H7 (cell line): ENCODE measurements around the gene GNPDA2. TPM values are rescaled to one million over a fixed set of nuclear protein-coding genes. Genes with fewer than 3 reads are reported as not detected.
A peak's percentile ranks its signal among the peaks of the same experiment; 100 is the strongest.

Source experiments
- DNase-seq: peaks from one replicate; pipeline ENCODE4 v3.0.0; 2012
- H3K27me3 ChIP-seq: 2 replicates; pipeline ENCODE4 v1.6.0; 2011; ENCODE audit warnings: mild to moderate bottlenecking, low read length; ENCODE audit not compliant: control insufficient read depth, insufficient read depth
- H3K36me3 ChIP-seq: replicated peaks from 2 replicates; pipeline ENCODE4 v1.5.1; 2011; ENCODE audit warnings: low read length; ENCODE audit not compliant: control insufficient read depth, insufficient read depth
- H3K4me3 ChIP-seq: 2 replicates; pipeline ENCODE4 v1.5.1; 2011; ENCODE audit warnings: low read depth, mild to moderate bottlenecking, control low read depth, low read length, moderate library complexity; ENCODE audit not compliant: insufficient read depth
- total RNA-seq: library from RNA; depleted of rRNA; stranded (reverse); fragments of >200 nt; shearing (Covaris generic); gene quantifications from 2 replicates; pipeline ENCODE4 v1.2.3, GENCODE V29; 2014; rRNA removed

Gene GNPDA2
- total RNA-seq, 1 experiment from 2014 or later = 6.4 TPM

- no peak for DNase-seq
- no peak overlapping the region for H3K4me3 ChIP-seq
These were observed 62.7 kb downstream of the GNPDA2 start for GRCh38 chr4:44663539-44664263.

GRCh38 chr4:44662623-44663005, 63.7 kb downstream of the GNPDA2 start:
- DNase-seq = no peak
- no peaks in the 10 kb centered on the region for H3K27me3 ChIP-seq
- H3K36me3 ChIP-seq = no peaks in the 10 kb centered on the region
- no peak overlapping the region for H3K4me3 ChIP-seq

More at GRCh38 chr4:44663539-44664263, 62.7 kb downstream of the GNPDA2 start:
- Histone ChIP-seq H3K36me3 (no peaks in the 10 kb centered on the region), H3K27me3 (no peaks in the 10 kb centered on the region)

DNA sequence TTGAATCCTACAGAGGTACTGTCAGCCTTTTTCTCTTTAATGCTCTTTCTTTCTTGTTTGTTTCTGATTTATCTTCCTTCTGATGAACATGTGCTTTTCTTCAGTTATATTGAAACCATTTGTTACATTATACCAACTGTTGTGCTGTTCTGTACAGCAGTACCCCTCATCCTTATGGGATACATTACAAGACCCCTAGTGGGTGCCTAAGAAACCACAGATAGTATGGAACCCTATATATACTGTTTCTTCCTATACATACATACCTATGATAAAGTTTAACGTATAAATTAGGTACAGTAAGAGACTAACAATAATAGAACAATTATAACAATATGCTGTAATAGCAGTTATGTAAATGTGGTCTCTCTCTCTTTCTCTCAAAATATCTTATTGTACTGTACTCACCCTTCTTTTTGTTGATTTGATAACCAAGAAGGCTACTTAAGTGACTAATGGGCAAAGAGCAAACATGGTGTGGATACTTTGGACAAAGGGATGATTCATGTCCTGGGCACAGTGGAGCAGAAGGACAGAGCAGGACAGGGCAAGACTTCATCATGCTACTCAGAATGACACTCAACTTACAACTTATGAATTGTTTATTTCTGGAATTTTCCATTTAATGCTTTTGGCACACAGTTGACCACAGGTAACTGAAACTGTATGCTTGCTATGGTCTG, 64.3 kb downstream of the GNPDA2 start:
- H3K27me3 ChIP-seq = no peaks in the 10 kb centered on the region
- no peak for DNase-seq
- H3K36me3 ChIP-seq = no peaks in the 10 kb centered on the region
- H3K4me3 ChIP-seq = no peak overlapping the region

DNA sequence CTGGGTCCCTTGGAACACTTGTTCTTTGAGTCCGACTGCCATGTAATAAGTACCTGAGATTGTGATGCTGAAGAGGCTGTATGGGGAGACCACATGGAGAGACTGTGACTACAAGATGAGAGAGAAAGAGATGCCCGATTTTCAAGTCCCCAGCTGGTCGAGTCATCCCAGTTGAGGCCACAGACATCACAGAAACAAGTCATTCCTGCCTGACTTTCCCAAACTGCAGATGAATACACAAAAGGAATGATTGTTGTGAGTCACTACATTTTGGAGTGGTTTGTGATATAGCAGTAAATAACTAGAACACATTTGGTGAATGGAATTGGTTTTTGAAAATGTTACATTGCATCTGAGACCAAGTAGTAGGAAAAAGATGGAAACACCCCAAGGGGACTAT, 66.0 kb downstream of the GNPDA2 start:
- Histone ChIP-seq H3K27me3 (no peaks in the 10 kb centered on the region), H3K4me3 (no peak overlapping the region), H3K36me3 (no peaks in the 10 kb centered on the region)
- no peak for DNase-seq

DNA sequence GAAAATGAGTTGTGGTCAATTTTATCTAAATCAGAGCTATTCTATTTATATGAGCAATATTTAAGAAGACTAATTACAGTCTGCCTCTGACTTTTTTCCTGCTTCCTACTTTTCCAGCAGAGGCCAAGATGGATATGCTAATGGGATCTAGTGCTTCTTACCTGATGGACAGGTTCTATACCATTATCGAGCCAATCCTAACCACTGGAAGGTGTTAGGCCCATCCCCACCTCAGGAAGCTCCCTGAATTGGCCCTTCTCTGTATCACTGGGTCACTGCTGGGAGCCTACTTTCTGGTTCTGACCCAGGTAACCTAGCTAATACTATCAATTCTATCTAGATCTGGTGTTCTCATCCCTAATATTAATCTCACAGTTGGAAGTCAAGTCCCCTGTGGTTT, 74.4 kb downstream of the GNPDA2 start:
- peak; percentile 5 for DNase-seq
- no peaks in the 10 kb centered on the region for H3K27me3 ChIP-seq
- no peak overlapping the region for H3K4me3 ChIP-seq

More for the DNA sequence above, 74.4 kb downstream of the GNPDA2 start:
- no peaks in the 10 kb centered on the region for H3K36me3 ChIP-seq

Other genes starting within 250 kb of the GNPDA2 start
- gene YIPF7, start 74.9 kb downstream of the GNPDA2 start, total RNA-seq = not detected in 2 replicates
- 21.9 and 30.4 TPM in 2 replicates for gene GUF1, start 48.1 kb downstream of the GNPDA2 start, total RNA-seq